Stimulated activated CD8-positive, alpha-beta memory T cell treated with anti-CD3 and anti-CD28 coated beads, Interleukin-7, amount 100 ng/mL, for 4 hours (primary cell): Measurements from ENCODE around the gene GPR107.

Experiments
- DNase-seq, 2 donors: peaks; one replicate each; pipeline ENCODE4 v3.0.0-alpha.2; 2020; ENCODE audit warnings: low read depth in 2 of 2

The GPR107 gene

DNA sequence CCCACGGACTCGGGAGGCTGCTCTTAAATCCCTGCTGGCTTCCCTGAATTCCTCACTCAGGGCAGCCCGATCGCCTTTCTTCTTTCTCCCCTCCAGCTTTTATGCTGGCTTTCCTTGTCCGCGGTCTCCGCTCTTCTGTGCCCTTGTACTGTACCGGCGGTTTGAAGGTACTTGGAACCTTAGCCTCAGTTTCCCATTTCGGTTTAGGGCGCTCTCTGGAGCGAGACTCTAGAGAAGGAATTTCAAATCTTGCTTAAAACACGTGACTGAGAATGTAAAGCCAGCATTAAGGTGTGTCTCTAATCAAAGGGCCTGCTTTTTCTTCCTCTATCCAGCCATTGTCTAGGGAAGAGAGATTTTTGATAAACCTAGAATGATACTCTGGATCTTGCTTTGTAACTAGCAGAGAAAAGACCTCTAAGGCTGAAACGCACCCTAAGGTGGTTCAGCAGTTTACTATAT, 650 bp downstream of the GPR107 start:
- no peak for DNase-seq

- DNase-seq = no peak
These were observed 1.1 kb downstream of the GPR107 start for GRCh38 chr9:130054820-130055219.

- no peak for DNase-seq
These were observed 4.4 kb downstream of the GPR107 start for GRCh38 chr9:130058154-130058553.

GRCh38 chr9:130058887-130059286, 5.2 kb downstream of the GPR107 start:
- DNase-seq = no peak

- no peak for DNase-seq
These were observed 6.6 kb downstream of the GPR107 start for GRCh38 chr9:130060296-130060695.

DNA sequence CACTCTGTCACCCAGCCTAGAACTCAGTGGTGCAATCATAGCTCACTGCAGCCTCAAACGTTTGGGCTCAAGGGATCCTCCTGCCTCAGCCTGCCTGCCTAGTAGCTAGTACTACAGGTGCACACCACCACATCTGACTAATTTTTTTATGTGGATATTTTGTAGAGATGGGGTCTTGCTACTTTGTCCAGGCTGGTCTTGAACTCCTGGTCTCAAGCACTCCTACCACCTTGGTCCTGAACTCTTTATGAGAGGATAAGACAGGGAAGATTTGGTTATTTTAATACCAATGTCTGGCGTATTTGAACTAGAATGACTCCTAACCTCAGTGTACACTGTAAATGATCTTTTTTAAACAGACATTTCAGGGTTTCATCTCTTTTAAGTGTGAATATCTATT, 9.0 kb downstream of the GPR107 start:
- DNase-seq = no peak

GRCh38 chr9:130064621-130065020, 10.9 kb downstream of the GPR107 start:
- no peak for DNase-seq

GRCh38 chr9:130069048-130069447, 15.3 kb downstream of the GPR107 start:
- no peak for DNase-seq

GRCh38 chr9:130072515-130073235, 19.0 kb downstream of the GPR107 start:
- no peak for DNase-seq

- DNase-seq = no peak
These were observed 19.7 kb downstream of the GPR107 start for GRCh38 chr9:130073373-130073772.

GRCh38 chr9:130078547-130078946, 24.8 kb downstream of the GPR107 start:
- no peak for DNase-seq

GRCh38 chr9:130084337-130084736, 30.6 kb downstream of the GPR107 start:
- no peak for DNase-seq

DNA sequence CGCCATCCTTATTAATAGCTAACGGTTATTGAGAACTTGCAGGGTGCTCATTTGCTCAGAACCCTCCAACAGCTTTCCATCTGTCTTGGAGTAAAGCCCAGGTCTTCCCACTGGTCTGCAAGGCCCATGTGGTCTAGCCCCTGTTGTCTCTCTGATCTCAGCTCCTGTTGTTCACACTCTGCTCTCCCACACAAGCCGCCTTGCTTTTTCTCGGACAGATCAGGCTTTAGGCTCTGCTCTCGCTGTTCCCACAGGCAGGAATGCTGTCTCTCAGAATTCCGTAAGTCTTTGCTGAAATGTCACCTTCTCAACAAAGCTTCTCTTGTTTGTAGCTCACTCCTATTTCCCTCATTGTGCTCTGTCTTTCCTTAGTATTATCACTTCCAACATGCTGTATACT, 34.3 kb downstream of the GPR107 start:
- no peak for DNase-seq

DNA sequence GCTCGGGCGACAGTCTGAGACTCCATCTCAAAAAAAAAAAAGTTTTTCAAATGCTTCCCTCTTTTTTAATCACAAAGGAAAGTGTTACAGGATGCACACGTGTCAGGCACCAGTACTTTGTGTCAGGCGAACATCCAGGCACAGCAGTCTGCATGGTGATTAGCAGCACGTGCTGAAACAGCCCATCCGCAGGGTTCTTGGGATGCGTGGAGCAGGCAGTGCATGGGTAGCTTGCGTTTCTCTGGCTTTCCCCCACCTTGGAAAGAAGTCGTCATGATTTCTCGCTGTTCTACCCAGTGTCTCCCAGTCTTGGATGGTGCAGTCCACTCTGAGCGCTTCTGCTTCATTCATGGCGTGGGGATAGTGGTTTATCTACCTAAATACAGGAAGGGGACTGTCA, 35.4 kb downstream of the GPR107 start:
- no peak for DNase-seq

GRCh38 chr9:130090915-130091314, 37.2 kb downstream of the GPR107 start:
- DNase-seq = no peak

- DNase-seq = no peak
These were observed 39.2 kb downstream of the GPR107 start for GRCh38 chr9:130092910-130093309.

DNA sequence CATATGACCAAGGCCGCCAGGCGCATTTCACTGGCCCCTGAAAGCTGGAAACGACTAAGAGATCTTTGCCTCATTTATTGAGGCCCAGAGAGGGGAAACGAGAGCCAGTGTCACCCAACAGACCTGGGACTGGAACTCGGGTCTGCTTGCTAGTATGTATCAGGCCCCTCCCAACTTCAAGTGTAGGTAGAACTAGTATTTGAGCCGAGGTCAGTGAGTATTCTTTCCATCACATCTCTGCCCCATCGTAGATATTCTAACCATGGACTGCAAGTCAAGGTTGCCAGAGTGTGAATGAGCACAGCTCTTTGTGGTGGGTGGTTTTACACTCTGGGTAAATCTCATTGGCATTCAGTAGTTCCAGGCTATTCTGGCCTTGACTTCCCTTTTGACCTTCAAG, 42.2 kb downstream of the GPR107 start:
- no peak for DNase-seq

DNA sequence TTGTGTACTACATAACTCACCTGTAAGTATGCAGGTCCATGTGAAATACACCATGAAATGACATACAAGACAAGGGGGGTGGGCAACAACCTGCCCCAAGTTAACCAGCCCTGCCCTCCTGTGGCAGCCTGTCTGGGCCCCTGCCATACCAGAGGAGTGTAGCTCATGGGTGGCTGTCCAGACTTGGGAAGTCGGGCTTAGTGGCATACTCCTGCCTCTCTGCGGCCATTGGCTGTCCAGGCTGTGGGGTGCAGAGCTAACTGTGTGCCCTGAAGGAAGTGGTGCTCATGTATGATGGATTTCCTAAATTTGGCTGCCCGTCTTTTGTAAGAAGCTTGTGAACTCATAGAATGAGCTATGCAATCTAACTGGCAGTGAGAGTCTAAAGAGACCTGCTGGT, 47.0 kb downstream of the GPR107 start:
- no peak for DNase-seq

GRCh38 chr9:130101915-130102314, 48.2 kb downstream of the GPR107 start:
- no peak for DNase-seq

GRCh38 chr9:130104491-130105193, 50.9 kb downstream of the GPR107 start:
- no peak for DNase-seq

DNA sequence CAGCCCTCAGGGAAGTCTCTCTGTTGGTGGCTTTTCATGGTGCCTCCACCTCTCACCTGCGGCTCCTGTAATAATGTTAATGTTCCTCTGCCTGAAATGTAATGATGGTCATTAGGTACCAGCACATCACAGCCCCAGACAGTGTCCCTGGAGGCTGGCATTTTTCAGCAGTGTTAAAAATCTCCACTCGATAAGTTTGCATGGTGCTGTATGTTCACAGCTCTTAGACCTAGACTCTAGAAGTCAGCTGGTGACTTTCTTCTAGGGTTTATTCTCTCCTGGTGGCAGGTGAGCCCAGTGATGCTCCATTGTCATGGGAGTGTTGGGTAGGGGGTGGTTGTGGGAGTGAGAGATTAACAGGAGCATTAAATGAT, 53.1 kb downstream of the GPR107 start:
- DNase-seq = no peak

- DNase-seq = peak; percentile 72 to 76
These were observed 53.6 kb downstream of the GPR107 start for GRCh38 chr9:130107234-130107861.

GRCh38 chr9:130107955-130108354, 54.2 kb downstream of the GPR107 start:
- DNase-seq = no peak
